ENCODE results near the gene ALDH6A1.
"Not testable (repeated sequence)": the region's sequence is repeated elsewhere in the genome, so short reads cannot be mapped to it uniquely, and the experiment has no call there.

The ALDH6A1 gene

DNA sequence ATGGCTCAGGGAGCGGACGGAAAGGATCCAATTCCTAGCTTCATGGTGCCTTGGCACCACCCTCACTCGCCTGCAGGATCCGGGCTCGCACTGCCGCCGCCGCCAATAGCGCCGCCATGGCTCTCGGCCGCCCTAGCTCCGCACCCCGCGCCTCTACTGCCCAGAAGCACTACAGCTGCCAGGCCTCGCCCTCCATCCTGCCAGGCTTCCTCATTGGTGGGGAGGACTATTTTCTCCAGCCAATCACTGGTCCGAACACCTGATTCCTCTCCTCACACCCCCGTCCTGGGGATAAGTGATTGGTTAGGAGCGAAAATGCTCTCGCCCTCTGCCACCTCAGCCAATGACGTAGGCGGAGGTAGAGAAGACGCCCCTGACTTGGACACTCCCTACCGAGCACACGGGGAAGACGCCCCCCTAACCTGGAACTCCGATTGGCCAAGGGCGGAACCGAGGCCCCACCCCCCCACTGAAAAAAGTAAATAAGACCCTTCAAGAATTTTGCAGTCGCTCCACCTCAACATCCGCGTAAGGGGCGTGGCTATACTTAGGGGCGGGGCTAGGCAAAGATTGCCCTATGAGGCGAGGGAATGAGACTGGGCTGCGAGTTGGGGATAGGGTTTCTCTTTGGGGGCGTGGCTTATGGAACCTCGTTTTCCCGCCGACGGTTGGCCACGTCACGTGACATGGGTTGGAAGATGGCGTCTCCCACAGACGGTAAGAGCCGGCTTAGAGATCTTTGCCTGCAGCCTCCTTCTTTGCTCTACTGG is at the start of gene ALDH6A1, which contains the start of gene LIN52:
Gene ALDH6A1, minus strand, starts transcription at position 177 of the 770 bp plus-strand sequence. Its CDS starts 59 bp downstream, at position 118.
Gene LIN52, plus strand, starts transcription at position 680 of the 770 bp plus-strand sequence. Its CDS starts 19 bp downstream, at position 699.
- Mint-ChIP-seq H3K27me3 (no peaks in the 10 kb centered on the region), H3K4me1 (peaks cover 36% of the 10 kb centered on the region), H3K9me3 (peaks cover 0 to 4% of the 10 kb centered on the region in 2 donors), H3K4me3 (peak within 1 kb of the TSS; percentile 89 to 90), H3K27ac (peak within 1 kb of the TSS; percentile 93 to 96)
- DNase-seq, result peak; percentile 100
- ATAC-seq, result peak; percentile 95

- no peak for DNase-seq
- H3K4me1 Mint-ChIP-seq, result no peaks in the 10 kb centered on the region
- H3K4me3 Mint-ChIP-seq, result no peak overlapping the region
- no peaks in the 10 kb centered on the region for H3K27me3 Mint-ChIP-seq
- H3K27ac Mint-ChIP-seq, result no peak overlapping the region
- H3K9me3 Mint-ChIP-seq, result no peaks in the 10 kb centered on the region
- ATAC-seq, result no peak
Observed at GRCh38 chr14:74127634-74128033, 43.4 kb upstream of the ALDH6A1 start.

DNA sequence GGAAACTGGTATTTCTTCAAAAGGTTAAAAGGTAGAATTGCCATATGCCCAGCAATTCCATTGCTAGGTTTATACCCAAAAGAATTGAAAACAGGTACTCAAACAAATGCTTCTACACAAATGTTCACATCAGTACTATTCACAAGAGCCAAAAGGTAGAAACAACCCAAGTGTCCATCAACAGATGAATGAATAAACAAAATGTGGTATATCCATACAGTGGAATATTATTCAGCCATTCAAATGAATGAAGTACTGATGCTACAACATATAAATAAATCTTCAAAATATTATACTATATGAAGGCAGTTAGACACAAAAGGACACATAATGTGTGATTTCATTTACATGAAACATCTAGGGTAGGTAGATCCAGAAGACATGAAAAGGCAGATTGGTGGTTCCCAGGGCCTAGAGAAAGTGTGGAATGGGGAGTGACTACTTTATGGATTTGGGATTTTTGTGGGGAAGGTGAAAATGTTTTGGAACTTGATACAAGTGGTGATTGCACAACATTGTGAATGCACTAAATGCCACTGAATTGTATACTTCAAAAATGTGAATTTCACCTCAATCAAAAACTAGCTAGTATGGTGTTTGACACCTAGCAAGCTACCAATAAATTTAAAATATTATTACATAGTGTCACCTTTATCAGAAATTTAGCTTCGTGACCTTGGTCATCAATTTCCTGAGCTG is 42.2 kb upstream of the ALDH6A1 start:
- ATAC-seq (no peak), DNase-seq (no peak)
- no peaks in the 10 kb centered on the region for H3K27me3 Mint-ChIP-seq
- H3K9me3 Mint-ChIP-seq, result no peaks in the 10 kb centered on the region
- H3K27ac Mint-ChIP-seq, result no peak overlapping the region
- H3K4me1 Mint-ChIP-seq, result no peaks in the 10 kb centered on the region
- H3K4me3 Mint-ChIP-seq, result no peak overlapping the region

DNA sequence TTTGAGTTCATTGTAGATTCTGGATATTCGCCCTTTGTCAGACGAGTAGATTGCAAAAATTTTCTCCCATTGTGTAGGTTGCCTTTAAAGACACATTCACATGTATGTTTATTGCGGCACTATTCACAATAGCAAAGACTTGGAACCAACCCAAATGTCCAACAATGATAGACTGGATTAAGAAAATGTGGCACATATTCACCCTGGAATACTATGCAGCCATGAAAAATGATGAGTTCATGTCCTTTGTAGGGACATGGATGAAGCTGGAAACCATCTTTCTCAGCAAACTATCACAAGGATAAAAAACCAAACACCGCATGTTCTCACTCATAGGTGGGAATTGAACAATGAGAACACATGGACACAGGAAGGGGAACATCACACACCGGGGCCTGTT is 41.2 kb upstream of the ALDH6A1 start:
- H3K9me3 Mint-ChIP-seq, H3K27ac Mint-ChIP-seq, H3K27me3 Mint-ChIP-seq, DNase-seq, H3K4me3 Mint-ChIP-seq, ATAC-seq, H3K4me1 Mint-ChIP-seq: not testable (repeated sequence)

DNA sequence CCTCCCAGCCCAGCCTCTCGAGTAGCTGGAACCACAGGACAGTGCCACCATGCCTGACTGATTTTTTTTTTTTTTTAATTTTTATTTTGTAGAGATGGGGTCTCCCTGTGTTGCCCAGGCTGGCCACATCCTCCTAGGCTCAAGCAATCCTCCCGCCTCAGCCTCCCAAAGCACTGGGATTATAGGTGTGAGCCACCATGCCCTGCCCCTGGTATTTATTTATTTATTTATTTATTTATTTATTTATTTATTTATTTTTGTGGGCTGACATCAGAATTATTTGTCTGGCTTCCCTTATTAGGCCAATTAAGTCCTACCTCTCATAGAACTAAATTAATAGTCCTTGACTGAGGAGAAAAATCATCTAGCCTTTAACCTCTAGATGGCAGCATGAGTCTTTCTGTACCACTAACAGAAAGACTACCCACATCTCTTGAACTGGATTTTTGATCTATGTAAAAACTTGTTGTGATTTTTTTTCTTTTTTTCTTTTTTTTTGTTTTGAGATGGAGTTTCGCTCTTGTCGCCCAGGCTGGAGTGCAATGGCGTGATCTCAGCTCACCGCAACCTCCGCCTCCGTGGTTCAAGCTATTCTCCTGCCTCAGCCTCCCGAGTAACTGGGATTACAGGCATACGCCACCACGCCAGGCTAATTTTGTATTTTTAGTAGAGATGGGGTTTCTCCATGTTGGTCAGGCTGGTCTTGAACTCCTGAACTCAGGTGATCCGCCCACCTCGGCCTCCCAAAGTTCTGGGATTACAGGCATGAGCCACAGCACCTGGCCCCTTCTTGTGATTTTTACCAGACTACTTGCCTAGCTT is 27.4 kb upstream of the ALDH6A1 start:
- peak in 1 of 2 donors; percentile 5 for DNase-seq
- H3K4me3 Mint-ChIP-seq, result not testable (repeated sequence)

DNA sequence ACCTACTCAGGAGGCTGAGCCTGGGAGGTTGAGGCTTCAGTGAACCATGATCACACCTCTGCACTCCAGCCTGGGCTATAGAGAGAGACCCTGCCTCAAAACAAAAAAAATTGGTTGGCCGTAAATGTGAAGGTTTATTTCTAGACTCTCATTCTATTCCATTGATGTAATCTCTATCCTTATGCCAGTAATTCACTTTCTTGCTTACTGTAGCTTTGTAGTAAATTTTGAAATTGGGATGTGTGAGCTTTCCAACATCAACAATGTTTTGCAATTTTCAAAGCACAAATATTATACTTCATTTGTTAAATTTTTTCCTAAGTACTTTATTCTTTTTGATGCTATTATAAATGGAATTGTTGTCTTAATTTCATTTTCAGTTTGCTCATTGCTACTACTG is 25.1 kb upstream of the ALDH6A1 start:
- H3K27me3 Mint-ChIP-seq, result no peaks in the 10 kb centered on the region
- H3K27ac Mint-ChIP-seq, result no peak overlapping the region
- H3K4me3 Mint-ChIP-seq, result no peak overlapping the region
- H3K4me1 Mint-ChIP-seq, result no peaks in the 10 kb centered on the region
- no peaks in the 10 kb centered on the region for H3K9me3 Mint-ChIP-seq
- ATAC-seq (no peak), DNase-seq (no peak)

More for the DNA sequence above, 27.4 kb upstream of the ALDH6A1 start:
- not testable (repeated sequence) for H3K9me3 Mint-ChIP-seq, H3K4me1 Mint-ChIP-seq, H3K27ac Mint-ChIP-seq, H3K27me3 Mint-ChIP-seq
- ATAC-seq, result peak; percentile 76

- H3K4me3 Mint-ChIP-seq, result no peak overlapping the region
- H3K27me3 Mint-ChIP-seq, result no peaks in the 10 kb centered on the region
- no peak for DNase-seq
- ATAC-seq, result no peak
- H3K27ac Mint-ChIP-seq, result peak overlapping the region in 1 of 2 donors; percentile 7
- no peaks in the 10 kb centered on the region for H3K4me1 Mint-ChIP-seq
- no peaks in the 10 kb centered on the region for H3K9me3 Mint-ChIP-seq
Observed at GRCh38 chr14:74105381-74105780, 21.1 kb upstream of the ALDH6A1 start.

DNA sequence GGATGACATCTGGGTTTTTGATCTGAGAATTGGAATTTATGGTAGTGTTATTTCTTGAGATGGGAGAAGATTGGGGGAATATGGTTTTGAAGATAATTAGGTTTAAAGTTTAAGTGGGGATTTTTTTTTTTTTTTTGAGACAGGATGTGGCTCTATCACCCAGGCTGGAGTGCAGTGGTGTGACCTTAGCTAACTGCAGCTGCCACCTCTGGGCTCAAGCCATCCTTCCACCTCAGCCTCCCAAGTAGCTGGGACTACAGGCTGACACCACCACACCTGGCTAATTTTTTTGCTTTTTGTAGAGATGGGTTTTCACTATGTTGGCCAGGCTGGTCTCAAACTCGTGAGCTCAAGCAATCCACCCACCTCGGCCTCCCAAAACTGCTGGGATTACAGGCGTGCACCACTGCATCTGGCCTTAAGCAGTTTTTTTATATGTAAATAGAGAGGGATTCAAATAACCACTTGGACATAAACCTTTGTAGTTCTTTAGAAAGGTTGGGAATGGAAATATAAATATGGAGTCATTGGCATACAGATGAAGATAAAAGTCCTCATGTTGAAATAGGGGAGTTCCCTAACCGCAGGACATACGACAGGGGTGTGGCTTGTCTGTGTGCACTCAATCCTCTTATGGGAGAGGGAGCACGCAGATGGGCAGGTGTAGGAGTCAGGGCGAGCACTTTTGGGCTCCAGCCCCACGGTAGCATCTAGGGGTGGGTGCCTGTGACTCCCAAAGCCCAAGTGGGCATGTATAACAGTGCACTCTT is 5.2 kb upstream of the ALDH6A1 start:
- DNase-seq (no peak), ATAC-seq (no peak)
- Mint-ChIP-seq H3K9me3 (peaks cover 0 to 4% of the 10 kb centered on the region in 2 donors), H3K27me3 (no peaks in the 10 kb centered on the region), H3K4me3 (peak overlapping the region in 1 of 2 donors; percentile 7), H3K27ac (peak overlapping the region in 1 of 2 donors; percentile 71), H3K4me1 (peaks cover 26% of the 10 kb centered on the region)

- Mint-ChIP-seq H3K27ac (peak overlapping the region; percentile 93 to 96), H3K9me3 (peaks cover 0 to 4% of the 10 kb centered on the region in 2 donors), H3K4me1 (peaks cover 36% of the 10 kb centered on the region), H3K27me3 (no peaks in the 10 kb centered on the region), H3K4me3 (peak overlapping the region; percentile 89 to 90)
- DNase-seq (no peak), ATAC-seq (no peak)
Observed at GRCh38 chr14:74085828-74086227, 1.6 kb upstream of the ALDH6A1 start.

DNA sequence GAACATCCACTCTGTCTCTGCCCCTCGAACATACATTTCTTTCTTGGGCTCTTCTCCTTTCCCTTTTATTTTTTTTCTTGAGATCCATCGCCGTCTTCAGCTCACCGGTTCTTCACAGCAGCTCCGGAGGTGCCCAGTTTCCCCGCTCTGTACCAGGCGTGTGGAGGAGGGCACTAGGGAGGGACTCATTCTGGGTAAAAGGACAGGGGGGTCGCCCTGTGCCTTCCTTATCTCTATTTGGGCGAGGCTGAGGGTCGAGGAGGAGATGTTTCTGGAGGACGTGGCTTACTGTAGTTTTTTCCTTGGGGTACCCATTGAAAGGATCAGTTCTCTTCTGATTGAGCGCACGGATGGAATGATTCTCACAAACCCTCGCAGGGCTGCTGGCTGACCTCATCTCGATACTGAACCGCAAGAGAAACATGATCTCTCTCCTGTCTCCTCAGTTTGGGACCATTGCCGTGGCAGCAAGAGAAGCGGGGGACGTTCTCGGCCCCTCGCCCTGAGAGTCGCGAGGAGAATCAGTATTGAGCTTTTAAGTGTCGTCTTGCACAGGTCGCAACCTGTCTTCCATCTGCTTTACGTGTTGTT is 889 bp upstream of the ALDH6A1 start:
- Mint-ChIP-seq H3K27ac (peak overlapping the region; percentile 93 to 96), H3K4me3 (peak overlapping the region; percentile 89 to 90), H3K27me3 (no peaks in the 10 kb centered on the region), H3K4me1 (peaks cover 36% of the 10 kb centered on the region), H3K9me3 (peaks cover 0 to 4% of the 10 kb centered on the region in 2 donors)
- ATAC-seq, result peak; percentile 6
- peak in 1 of 2 donors; percentile 44 for DNase-seq

GRCh38 chr14:74083784-74084276 is 423 bp downstream of the ALDH6A1 start:
- Mint-ChIP-seq H3K27me3 (no peaks in the 10 kb centered on the region), H3K9me3 (no peaks in the 10 kb centered on the region), H3K4me1 (peaks cover 30% of the 10 kb centered on the region), H3K4me3 (peak overlapping the region; percentile 89 to 90), H3K27ac (peak overlapping the region; percentile 79 to 87)
- peak; percentile 13 for ATAC-seq
- no peak for DNase-seq

DNA sequence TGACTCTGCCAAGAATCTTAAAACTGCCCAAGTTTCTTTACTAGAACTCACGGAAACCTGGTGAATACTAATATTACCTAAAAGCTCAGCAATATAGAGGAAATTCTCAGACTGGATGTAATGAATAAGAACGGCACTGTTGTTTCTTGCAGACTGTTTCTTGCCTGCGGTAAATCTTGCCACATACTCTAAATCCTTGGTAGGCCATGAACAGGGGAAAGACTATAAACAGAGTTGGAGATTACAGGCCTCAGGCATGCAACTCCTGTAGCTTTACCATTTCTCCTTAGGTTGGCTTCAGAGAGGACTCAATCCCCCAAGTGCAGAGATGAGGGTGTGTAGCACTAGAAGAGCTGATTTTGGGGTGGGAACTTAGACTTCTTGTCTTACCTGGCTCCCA is 1.1 kb downstream of the ALDH6A1 start:
- ATAC-seq, result no peak
- H3K27me3 Mint-ChIP-seq, result no peaks in the 10 kb centered on the region
- H3K27ac Mint-ChIP-seq, result peak overlapping the region in 1 of 2 donors; percentile 79
- peaks cover 25% of the 10 kb centered on the region for H3K4me1 Mint-ChIP-seq
- H3K9me3 Mint-ChIP-seq, result no peaks in the 10 kb centered on the region
- H3K4me3 Mint-ChIP-seq, result peak overlapping the region; percentile 89 to 90
- no peak for DNase-seq

DNA sequence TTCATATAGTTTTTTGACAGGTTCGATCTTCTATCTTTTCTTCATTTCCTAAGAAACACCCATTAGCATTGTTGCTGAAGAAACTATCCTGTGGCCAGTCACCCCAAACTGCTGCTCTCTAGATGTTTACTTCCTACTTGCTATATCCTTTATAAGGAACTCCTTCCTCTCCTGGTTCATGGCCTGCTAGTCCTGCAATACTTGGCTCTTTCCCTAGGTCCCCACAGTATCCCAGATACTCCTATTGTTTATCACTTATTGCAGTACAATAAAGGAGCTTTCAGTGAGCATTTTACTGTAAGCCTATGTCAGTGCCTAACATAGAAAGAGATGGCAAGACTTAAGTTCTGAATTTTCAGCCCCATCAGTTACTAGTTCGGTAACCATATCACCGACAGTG is 2.8 kb downstream of the ALDH6A1 start:
- Mint-ChIP-seq H3K9me3 (no peaks in the 10 kb centered on the region), H3K27ac (no peak overlapping the region), H3K4me1 (peaks cover 22% of the 10 kb centered on the region), H3K4me3 (no peak overlapping the region), H3K27me3 (no peaks in the 10 kb centered on the region)
- DNase-seq (no peak), ATAC-seq (no peak)

DNA sequence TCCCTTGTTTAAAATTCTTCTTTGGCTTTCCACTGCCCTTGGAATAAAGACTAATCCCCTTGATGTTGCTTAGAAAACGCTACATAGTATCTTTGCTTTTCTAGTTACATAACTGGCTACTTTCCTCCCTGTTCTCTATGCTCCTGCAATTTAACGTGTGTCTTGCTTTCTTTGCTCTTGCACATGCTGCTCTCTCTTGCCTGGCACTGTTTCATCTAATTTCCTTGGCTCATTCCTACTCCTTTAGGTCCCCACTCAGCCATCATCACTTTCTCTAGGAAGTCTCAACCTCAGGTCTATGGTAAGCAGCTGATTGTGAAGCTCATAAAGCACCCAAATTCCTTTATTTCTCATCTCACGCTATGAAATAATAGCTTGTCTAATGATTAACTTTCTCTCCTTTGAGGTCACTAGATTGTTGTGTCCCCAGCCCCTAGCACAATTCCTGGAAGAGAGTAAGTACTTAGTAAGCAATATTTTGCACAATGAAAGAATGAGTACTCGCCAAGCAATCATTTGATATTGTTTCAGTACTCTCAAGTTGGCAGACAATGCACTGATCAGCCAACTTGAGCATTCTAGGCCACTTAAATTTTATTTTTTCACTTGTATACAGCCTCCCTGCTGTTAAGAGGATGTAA is 3.3 kb downstream of the ALDH6A1 start:
- Mint-ChIP-seq H3K27ac (no peak overlapping the region), H3K9me3 (no peaks in the 10 kb centered on the region), H3K4me1 (peaks cover 17% of the 10 kb centered on the region), H3K4me3 (no peak overlapping the region), H3K27me3 (no peaks in the 10 kb centered on the region)
- DNase-seq, result no peak
- ATAC-seq, result no peak
